Liver (tissue), 9 donors: ENCODE data around the gene CTNNA2. TPM values are rescaled to one million over a fixed set of nuclear protein-coding genes. Genes with fewer than 3 reads are reported as not detected.

Experiments
- DNase-seq: peaks from one replicate; pipeline ENCODE4 v3.0.0-alpha.2; 2017; ENCODE audit warnings: low spot score
- H3K27ac ChIP-seq, 2 donors: one replicate each; pipeline ENCODE4 v1.7.0; 2013; ENCODE audit warnings: inconsistent platforms in 2 of 2, low read length in 2 of 2, control low read depth in 1 of 2, low read depth in 1 of 2, mild to moderate bottlenecking in 1 of 2
- H3K27me3 ChIP-seq, 4 donors: one replicate each; pipeline versions ENCODE4 v1.6.1 to v1.7.0; 2013; ENCODE audit warnings: low read length in 3 of 4, inconsistent platforms in 1 of 4, mild to moderate bottlenecking in 1 of 4, moderate library complexity in 1 of 4; ENCODE audit not compliant: control insufficient read depth in 4 of 4, insufficient read depth in 4 of 4
- H3K36me3 ChIP-seq, 4 donors: one replicate each; pipeline versions ENCODE4 v1.6.1 to v1.7.0; 2013; ENCODE audit warnings: low read length in 3 of 4, mild to moderate bottlenecking in 3 of 4, low read depth in 1 of 4, moderate library complexity in 1 of 4; ENCODE audit not compliant: control insufficient read depth in 4 of 4, insufficient read depth in 3 of 4
- H3K4me1 ChIP-seq, 4 donors: one replicate each; pipeline versions ENCODE4 v1.6.1 to v1.7.0; 2013; ENCODE audit warnings: low read length in 3 of 4, mild to moderate bottlenecking in 3 of 4, moderate library complexity in 1 of 4; ENCODE audit not compliant: control insufficient read depth in 4 of 4, insufficient read depth in 4 of 4
- H3K4me3 ChIP-seq, 3 donors: one replicate each; pipeline versions ENCODE4 v1.6.1 to v1.7.0; 2013; ENCODE audit warnings: low read length in 3 of 3, control low read depth in 1 of 3, low read depth in 1 of 3, mild to moderate bottlenecking in 1 of 3
- H3K9ac ChIP-seq, 2 donors: one replicate each; pipeline ENCODE4 v1.7.0; 2013; ENCODE audit warnings: low read length in 2 of 2, mild to moderate bottlenecking in 2 of 2, moderate library complexity in 2 of 2, control low read depth in 1 of 2, low read depth in 1 of 2
- H3K9me3 ChIP-seq, 4 donors: one replicate each; pipeline versions ENCODE4 v1.6.1 to v1.7.0; 2013; ENCODE audit warnings: low read length in 3 of 4; ENCODE audit not compliant: control insufficient read depth in 4 of 4
- ATF3 ChIP-seq: IDR thresholded peaks from 2 replicates; pipeline ENCODE4 v1.6.1; 2016; ENCODE audit warnings: antibody characterized with exemption
- CTCF ChIP-seq: fragments of 150-350 bp; IDR thresholded peaks from 2 replicates; pipeline ENCODE4 v1.5.1; 2017; ENCODE audit warnings: improper control_type of control experiment, low read depth, low read length; ENCODE audit not compliant: missing input control
- FOXA1 ChIP-seq: IDR thresholded peaks from 2 replicates; pipeline ENCODE4 v1.6.1; 2016; ENCODE audit warnings: antibody characterized with exemption
- FOXA2 ChIP-seq: IDR thresholded peaks from 2 replicates; pipeline ENCODE4 v1.6.1; 2016; ENCODE audit warnings: antibody characterized with exemption
- HNF4A ChIP-seq, 2 donors: conservative IDR thresholded peaks; 2 replicates each; pipeline ENCODE4 v1.6.1; 2016; ENCODE audit warnings: antibody characterized with exemption in 2 of 2, mild to moderate bottlenecking in 2 of 2
- HNF4G ChIP-seq: IDR thresholded peaks from 2 replicates; pipeline ENCODE4 v1.6.1; 2016; ENCODE audit warnings: antibody characterized with exemption
- JUND ChIP-seq, 2 donors: IDR thresholded peaks; 2 replicates each; pipeline ENCODE4 v1.6.1; 2016; ENCODE audit warnings: antibody characterized with exemption in 2 of 2
- MAX ChIP-seq: IDR thresholded peaks from 2 replicates; pipeline ENCODE4 v1.6.1; 2016; ENCODE audit warnings: antibody characterized with exemption
- NR2F2 ChIP-seq: IDR thresholded peaks from 2 replicates; pipeline ENCODE4 v1.6.1; 2016; ENCODE audit warnings: antibody characterized with exemption
- RAD21 ChIP-seq, 2 donors: IDR thresholded peaks; 2 replicates each; pipeline ENCODE4 v1.6.1; 2016; ENCODE audit warnings: antibody characterized with exemption in 2 of 2, mild to moderate bottlenecking in 2 of 2
- RXRA ChIP-seq, 2 donors: IDR thresholded peaks; 2 replicates each; pipeline ENCODE4 v1.6.1; 2017 to 2018; ENCODE audit warnings: antibody characterized with exemption in 2 of 2, mild to moderate bottlenecking in 1 of 2
- SP1 ChIP-seq: IDR thresholded peaks from 2 replicates; pipeline ENCODE4 v1.6.1; 2018; ENCODE audit warnings: antibody characterized with exemption, mild to moderate bottlenecking
- TAF1 ChIP-seq: conservative IDR thresholded peaks from 2 replicates; pipeline ENCODE4 v1.6.1; 2016; ENCODE audit warnings: antibody characterized with exemption, mild to moderate bottlenecking
- YY1 ChIP-seq: IDR thresholded peaks from 2 replicates; pipeline ENCODE4 v1.6.1; 2016; ENCODE audit warnings: antibody characterized with exemption, mild to moderate bottlenecking
- WGBS: extraction: QIAGEN DNeasy Blood & Tissue Kit; methylation state at CpG from one replicate; pipeline ENCODE4 v1.1.7; 2013; 5-methylcytosine and 5-hydroxymethylcytosine counted together
- polyA plus RNA-seq, 2 donors: library from polyadenylated mRNA; stranded (reverse) in 1 of 2; unstranded in 1 of 2; fragments of 200-250 nt in 1 of 2; fragments of >200 nt in 1 of 2; fragmentation: Nextera tagmentation in 1 of 2; extraction: Ambion mirVana in 1 of 2; gene quantifications; one replicate each; pipeline versions ENCODE4 v1.2.1 to v1.2.3, GENCODE V29; 2013 to 2015
- total RNA-seq, 2 donors: library from RNA; depleted of rRNA; stranded (reverse); fragments of >200 nt; gene quantifications; one replicate each; pipeline ENCODE4 v1.2.3, GENCODE V29; 2014
- TF ChIP-seq, protein P1 (sequence below): IDR thresholded peaks from 2 replicates; pipeline ENCODE4 v1.6.1; 2016; ENCODE audit warnings: antibody characterized with exemption
- donor health status: healthy.
- donor health status: healthy.
- donor health status: healthy.
- donor health status: healthy.
- donor health status: healthy.

Gene CTNNA2
- total and polyA plus RNA-seq, 4 donors = 0.05 TPM; not detected in 3

GRCh38 chr2:79564065-79564464 is 51.2 kb downstream of the CTNNA2 start:
- TF ChIP-seq JUND (IDR thresholded peaks at IDR 0.05) (no peak), NR2F2 (no peak), SP1 (no peak), FOXA1 (no peak), MAX (no peak), FOXA2 (no peak), HNF4A (conservative IDR thresholded peaks at IDR 0.05) (no peak), ATF3 (no peak), TAF1 (no peak), YY1 (no peak), RAD21 (IDR thresholded peaks at IDR 0.05) (no peak), RXRA (IDR thresholded peaks at IDR 0.05) (no peak)
- Histone ChIP-seq H3K4me3 (no peak overlapping the region), H3K9me3 (no peaks in the 10 kb centered on the region), H3K27ac (no peak overlapping the region), H3K27me3 (no peaks in the 10 kb centered on the region), H3K36me3 (no peaks in the 10 kb centered on the region), H3K9ac (no peak overlapping the region), H3K4me1 (no peaks in the 10 kb centered on the region)
- 87% methylated on average over 6 of the region's 6 CpGs for WGBS
- no peak for DNase-seq

- peaks cover 0 to 2% (median 0%) of the 10 kb centered on the region in 4 donors for H3K4me1 ChIP-seq
- no peak for DNase-seq
- no peak overlapping the region for H3K9ac ChIP-seq
- H3K9me3 ChIP-seq = no peaks in the 10 kb centered on the region
- H3K4me3 ChIP-seq = no peak overlapping the region
- TF ChIP-seq FOXA1 (no peak), HNF4A (conservative IDR thresholded peaks at IDR 0.05) (no peak)
- TF ChIP-seq, protein P1, sequence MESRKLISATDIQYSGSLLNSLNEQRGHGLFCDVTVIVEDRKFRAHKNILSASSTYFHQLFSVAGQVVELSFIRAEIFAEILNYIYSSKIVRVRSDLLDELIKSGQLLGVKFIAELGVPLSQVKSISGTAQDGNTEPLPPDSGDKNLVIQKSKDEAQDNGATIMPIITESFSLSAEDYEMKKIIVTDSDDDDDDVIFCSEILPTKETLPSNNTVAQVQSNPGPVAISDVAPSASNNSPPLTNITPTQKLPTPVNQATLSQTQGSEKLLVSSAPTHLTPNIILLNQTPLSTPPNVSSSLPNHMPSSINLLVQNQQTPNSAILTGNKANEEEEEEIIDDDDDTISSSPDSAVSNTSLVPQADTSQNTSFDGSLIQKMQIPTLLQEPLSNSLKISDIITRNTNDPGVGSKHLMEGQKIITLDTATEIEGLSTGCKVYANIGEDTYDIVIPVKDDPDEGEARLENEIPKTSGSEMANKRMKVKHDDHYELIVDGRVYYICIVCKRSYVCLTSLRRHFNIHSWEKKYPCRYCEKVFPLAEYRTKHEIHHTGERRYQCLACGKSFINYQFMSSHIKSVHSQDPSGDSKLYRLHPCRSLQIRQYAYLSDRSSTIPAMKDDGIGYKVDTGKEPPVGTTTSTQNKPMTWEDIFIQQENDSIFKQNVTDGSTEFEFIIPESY = no peak
- WGBS = 68% methylated on average over 5 of the region's 5 CpGs
- no peaks in the 10 kb centered on the region for H3K36me3 ChIP-seq
- H3K27ac ChIP-seq = no peak overlapping the region
- no peaks in the 10 kb centered on the region for H3K27me3 ChIP-seq
Observed at GRCh38 chr2:79569048-79569447, 56.2 kb downstream of the CTNNA2 start.

DNA sequence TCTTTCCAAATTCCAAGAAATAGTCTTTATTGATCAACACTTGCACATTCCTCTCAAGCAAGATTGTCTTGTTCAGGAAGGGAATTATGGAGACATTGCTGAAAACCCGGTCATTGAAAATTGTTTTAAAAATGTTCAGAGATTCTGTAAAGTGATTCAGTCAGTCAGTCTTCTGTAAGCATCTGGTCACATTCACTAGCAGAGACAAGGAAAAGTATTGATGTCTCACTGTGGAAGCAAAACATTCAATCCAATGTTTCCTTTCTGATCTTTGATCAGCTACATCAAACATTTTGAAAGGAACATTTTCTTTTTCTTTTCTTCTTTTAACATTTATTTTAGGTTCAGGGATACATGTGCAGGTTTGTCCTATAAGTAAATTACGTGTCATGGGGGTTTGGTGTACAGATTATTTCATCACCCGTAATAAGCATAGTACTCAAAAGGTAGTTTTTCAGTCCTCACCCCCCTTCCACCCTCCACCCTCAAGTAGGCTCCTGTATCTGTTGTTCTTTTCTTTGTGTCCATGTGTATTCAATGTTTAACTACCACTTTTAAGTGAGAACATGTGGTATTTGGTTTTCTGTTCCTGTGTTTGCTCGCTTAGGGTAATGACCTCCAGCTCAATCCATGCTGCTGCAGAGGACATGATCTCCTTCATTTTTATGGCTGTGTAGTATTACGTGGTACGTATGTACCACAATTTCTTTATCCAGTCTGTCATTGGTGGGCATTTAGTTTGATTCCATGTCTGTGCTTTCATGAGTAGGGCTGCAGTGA is 61.2 kb downstream of the CTNNA2 start:
- Histone ChIP-seq H3K36me3 (no peaks in the 10 kb centered on the region), H3K27me3 (no peaks in the 10 kb centered on the region), H3K4me1 (peaks cover 0 to 6% (median 0%) of the 10 kb centered on the region in 4 donors), H3K4me3 (no peak overlapping the region), H3K27ac (no peak overlapping the region), H3K9ac (no peak overlapping the region), H3K9me3 (no peaks in the 10 kb centered on the region)
- DNase-seq = no peak
- WGBS = 49% methylated on average over 6 of the region's 6 CpGs
- TF ChIP-seq NR2F2 (no peak), YY1 (no peak), ATF3 (no peak), CTCF (no peak), JUND (IDR thresholded peaks at IDR 0.05) (no peak), HNF4G (no peak), SP1 (peak; percentile 48), MAX (no peak), RXRA (IDR thresholded peaks at IDR 0.05) (peak; percentile 71 to 89), FOXA2 (no peak), HNF4A (conservative IDR thresholded peaks at IDR 0.05) (peak; percentile 14 to 15)
- TF ChIP-seq, protein P1 = no peak
